ENCODE data around the gene ANKS4B.

GRCh38 chr16:21244518-21245215, 11.2 kb downstream of the ANKS4B start:
- TF ChIP-seq, protein P1, sequence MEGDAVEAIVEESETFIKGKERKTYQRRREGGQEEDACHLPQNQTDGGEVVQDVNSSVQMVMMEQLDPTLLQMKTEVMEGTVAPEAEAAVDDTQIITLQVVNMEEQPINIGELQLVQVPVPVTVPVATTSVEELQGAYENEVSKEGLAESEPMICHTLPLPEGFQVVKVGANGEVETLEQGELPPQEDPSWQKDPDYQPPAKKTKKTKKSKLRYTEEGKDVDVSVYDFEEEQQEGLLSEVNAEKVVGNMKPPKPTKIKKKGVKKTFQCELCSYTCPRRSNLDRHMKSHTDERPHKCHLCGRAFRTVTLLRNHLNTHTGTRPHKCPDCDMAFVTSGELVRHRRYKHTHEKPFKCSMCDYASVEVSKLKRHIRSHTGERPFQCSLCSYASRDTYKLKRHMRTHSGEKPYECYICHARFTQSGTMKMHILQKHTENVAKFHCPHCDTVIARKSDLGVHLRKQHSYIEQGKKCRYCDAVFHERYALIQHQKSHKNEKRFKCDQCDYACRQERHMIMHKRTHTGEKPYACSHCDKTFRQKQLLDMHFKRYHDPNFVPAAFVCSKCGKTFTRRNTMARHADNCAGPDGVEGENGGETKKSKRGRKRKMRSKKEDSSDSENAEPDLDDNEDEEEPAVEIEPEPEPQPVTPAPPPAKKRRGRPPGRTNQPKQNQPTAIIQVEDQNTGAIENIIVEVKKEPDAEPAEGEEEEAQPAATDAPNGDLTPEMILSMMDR (IDR thresholded peaks at IDR 0.05): no peak
- TF ChIP-seq POLR2A (IDR thresholded peaks at IDR 0.05): no peak

Measured in body of pancreas (tissue), 4 donors.